ENCODE results near the gene RASD2. TPM values are rescaled to one million over a fixed set of nuclear protein-coding genes. Genes with fewer than 3 reads are reported as not detected.

RASD2 gene
- polyA plus RNA-seq, 1 experiment, result 1.2 TPM

DNA sequence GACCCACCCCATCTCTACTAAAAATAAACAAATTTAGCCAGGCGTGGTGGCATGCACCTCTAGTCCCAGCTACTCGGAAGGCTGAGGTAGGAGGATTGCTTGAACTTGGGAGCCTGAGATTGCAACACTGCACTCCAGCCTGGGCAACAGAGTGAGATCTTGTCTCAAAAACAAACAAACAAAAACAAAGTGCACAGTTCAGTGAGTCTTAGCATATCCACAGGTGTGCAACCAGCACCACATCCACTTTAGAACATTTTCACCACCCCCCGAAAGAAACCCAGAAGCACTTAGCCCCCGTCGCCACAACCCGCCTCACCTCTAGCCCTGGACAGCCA lies 49.1 kb downstream of the RASD2 start:
- Histone ChIP-seq H3K4me3 (ENCODE audit: low read depth, low read length) (no peak overlapping the region), H3K36me3 (ENCODE audit: control insufficient read depth, insufficient read depth, low read length) (no peaks in the 10 kb centered on the region), H3K27me3 (ENCODE audit: control insufficient read depth, insufficient read depth, low read length) (no peaks in the 10 kb centered on the region)
- DNase-seq (ENCODE audit: low read depth), result no peak
- TF ChIP-seq, protein P1, sequence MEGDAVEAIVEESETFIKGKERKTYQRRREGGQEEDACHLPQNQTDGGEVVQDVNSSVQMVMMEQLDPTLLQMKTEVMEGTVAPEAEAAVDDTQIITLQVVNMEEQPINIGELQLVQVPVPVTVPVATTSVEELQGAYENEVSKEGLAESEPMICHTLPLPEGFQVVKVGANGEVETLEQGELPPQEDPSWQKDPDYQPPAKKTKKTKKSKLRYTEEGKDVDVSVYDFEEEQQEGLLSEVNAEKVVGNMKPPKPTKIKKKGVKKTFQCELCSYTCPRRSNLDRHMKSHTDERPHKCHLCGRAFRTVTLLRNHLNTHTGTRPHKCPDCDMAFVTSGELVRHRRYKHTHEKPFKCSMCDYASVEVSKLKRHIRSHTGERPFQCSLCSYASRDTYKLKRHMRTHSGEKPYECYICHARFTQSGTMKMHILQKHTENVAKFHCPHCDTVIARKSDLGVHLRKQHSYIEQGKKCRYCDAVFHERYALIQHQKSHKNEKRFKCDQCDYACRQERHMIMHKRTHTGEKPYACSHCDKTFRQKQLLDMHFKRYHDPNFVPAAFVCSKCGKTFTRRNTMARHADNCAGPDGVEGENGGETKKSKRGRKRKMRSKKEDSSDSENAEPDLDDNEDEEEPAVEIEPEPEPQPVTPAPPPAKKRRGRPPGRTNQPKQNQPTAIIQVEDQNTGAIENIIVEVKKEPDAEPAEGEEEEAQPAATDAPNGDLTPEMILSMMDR (IDR thresholded peaks at IDR 0.05; ENCODE audit: insufficient read depth, low read depth, low read length), result no peak
- ChIA-PET CTCF (interaction anchor here (0.8 to 3.0 kb wide), 2 partner anchors 159 to 535 kb away, joined by 3 to 15 read pairs; no protein-coding TSS in a partner anchor), POLR2A (interaction anchor here (1.2 kb wide), 1 partner anchor 38 kb away, joined by 3 read pairs; no protein-coding TSS in a partner anchor)

DNA sequence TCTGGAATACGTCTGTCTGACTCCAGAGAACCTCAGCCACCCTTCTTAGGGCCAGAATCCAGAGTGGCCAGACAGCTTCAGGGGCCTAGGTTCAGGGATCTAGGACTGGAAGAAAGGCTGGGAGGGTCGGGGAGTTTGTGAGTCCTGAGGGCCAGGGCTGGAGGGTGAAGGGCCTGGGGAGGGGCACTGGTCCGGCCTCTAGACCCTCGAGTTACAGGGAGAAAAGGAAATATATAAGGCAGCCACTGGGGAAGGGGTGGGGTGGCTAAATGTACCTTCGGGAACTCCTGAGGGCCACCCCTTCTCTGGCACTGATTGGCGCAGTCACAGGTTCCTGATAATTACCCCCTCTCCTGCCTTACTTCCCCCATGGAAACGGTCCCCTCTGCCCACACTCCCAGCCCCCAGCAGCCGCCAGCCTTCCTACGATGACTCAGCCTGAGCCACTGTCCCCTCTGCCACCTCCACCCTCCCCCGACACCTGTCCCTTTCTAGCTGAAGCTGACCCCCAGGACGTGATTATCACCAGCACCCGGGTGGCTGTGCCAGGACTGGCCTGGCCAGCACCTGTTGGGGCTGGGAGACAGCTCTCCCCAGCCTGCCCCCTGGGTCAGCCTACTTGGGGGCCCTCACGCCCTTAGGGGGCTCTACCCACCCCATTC lies 50.1 kb downstream of the RASD2 start:
- TF ChIP-seq, protein P1 (IDR thresholded peaks at IDR 0.05; ENCODE audit: insufficient read depth, low read depth, low read length), result no peak
- DNase-seq (ENCODE audit: low read depth), result no peak
- no peak overlapping the region for H3K4me3 ChIP-seq (ENCODE audit: low read depth, low read length)
- ChIA-PET POLR2A (no interaction called here), CTCF (interaction anchor here (1.5 to 1.8 kb wide), 2 partner anchors 156 to 160 kb away, joined by 3 to 4 read pairs; no protein-coding TSS in a partner anchor)
- H3K27me3 ChIP-seq (ENCODE audit: control insufficient read depth, insufficient read depth, low read length), result no peaks in the 10 kb centered on the region
- no peaks in the 10 kb centered on the region for H3K36me3 ChIP-seq (ENCODE audit: control insufficient read depth, insufficient read depth, low read length)

DNA sequence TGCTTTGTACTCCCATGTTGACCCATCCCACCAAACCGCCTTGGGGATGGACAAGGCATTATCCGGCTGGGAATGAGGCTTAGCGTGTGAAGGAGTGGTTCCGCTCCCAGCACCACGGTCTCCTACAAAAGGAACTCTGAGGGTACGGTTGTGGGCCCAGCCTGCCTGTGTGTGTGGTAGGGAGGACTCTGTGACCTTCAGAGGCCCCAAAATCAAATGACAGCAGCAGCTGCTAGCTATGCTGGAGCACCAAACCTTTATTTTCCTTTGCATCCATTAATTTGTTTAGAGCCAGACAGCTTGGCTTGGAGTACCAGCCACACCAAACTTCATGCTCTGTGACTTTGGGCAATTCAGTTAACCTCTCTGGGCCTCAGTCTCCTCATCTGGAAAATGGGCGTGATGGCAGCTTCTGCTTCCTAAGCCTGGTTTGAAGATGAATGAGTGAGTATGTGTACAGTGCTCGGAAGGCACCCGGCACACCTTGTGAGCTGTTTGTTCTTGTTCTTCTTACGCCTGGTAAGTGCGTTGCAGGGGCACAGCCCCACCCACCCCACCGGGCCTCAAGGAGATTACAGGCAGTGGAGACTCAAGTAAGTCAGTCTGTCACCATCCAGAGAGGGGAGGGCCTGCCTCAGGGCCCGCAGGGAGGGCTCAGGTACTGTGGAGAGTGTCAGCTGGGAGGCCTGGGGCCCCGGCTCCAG lies 51.2 kb downstream of the RASD2 start:
- H3K36me3 ChIP-seq (ENCODE audit: control insufficient read depth, insufficient read depth, low read length), result no peaks in the 10 kb centered on the region
- no peaks in the 10 kb centered on the region for H3K27me3 ChIP-seq (ENCODE audit: control insufficient read depth, insufficient read depth, low read length)
- TF ChIP-seq, protein P1 (IDR thresholded peaks at IDR 0.05; ENCODE audit: insufficient read depth, low read depth, low read length), result no peak
- DNase-seq (ENCODE audit: low read depth), result no peak
- CTCF ChIA-PET, result interaction anchor here (0.8 to 1.9 kb wide), 7 partner anchors 8 to 241 kb away, joined by 3 to 8 read pairs (median 4); no protein-coding TSS in a partner anchor
- POLR2A ChIA-PET, result no interaction called here
- H3K4me3 ChIP-seq (ENCODE audit: low read depth, low read length), result no peak overlapping the region

DNA sequence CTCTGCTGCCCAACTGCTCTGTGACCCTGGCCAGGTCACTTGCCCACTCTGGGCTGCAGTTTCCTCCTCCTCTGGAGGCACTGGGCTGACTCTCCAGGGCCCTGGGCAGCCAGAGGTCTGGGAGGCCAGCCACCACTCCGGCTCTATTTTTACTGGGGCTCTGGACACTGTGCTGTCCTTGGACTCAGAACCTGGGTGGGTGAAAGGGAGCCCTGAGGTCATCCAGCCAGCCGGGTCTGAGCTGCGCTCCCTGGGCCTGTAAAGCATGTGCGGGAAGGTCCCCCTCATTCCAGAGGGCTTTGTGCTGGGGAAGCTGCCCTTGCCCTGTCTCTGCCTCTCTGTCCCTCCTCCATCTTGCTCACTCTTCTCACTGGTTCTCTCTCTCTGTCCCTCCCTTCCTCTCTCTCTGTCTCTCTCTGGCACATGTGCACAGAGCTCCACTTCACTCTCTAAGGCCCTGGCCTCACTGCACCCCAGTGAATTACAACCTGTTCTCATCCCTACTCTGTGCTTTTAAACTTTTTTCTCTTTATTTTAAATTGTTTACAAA lies 51.9 kb downstream of the RASD2 start:
- POLR2A ChIA-PET, result no interaction called here

More for the DNA sequence above, 51.9 kb downstream of the RASD2 start:
- no peaks in the 10 kb centered on the region for H3K36me3 ChIP-seq (ENCODE audit: control insufficient read depth, insufficient read depth, low read length)
- no peak overlapping the region for H3K4me3 ChIP-seq (ENCODE audit: low read depth, low read length)
- DNase-seq (ENCODE audit: low read depth), result no peak
- TF ChIP-seq, protein P1 (IDR thresholded peaks at IDR 0.05; ENCODE audit: insufficient read depth, low read depth, low read length), result no peak
- CTCF ChIA-PET, result interaction anchor here (0.8 to 1.9 kb wide), 5 partner anchors 9 to 241 kb away, joined by 3 to 8 read pairs (median 5); no protein-coding TSS in a partner anchor
- no peaks in the 10 kb centered on the region for H3K27me3 ChIP-seq (ENCODE audit: control insufficient read depth, insufficient read depth, low read length)

Data from BJ (cell line).